Liver (tissue), 9 donors: ENCODE results near the gene OMD. TPM values are rescaled to one million over a fixed set of nuclear protein-coding genes. Genes with fewer than 3 reads are reported as not detected.

ENCODE experiments used
- DNase-seq: peaks from one replicate; pipeline ENCODE4 v3.0.0-alpha.2; 2017; ENCODE audit warnings: low spot score
- H3K27ac ChIP-seq, 2 donors: one replicate each; pipeline ENCODE4 v1.7.0; 2013; ENCODE audit warnings: inconsistent platforms in 2 of 2, low read length in 2 of 2, control low read depth in 1 of 2, low read depth in 1 of 2, mild to moderate bottlenecking in 1 of 2
- H3K27me3 ChIP-seq, 4 donors: one replicate each; pipeline versions ENCODE4 v1.6.1 to v1.7.0; 2013; ENCODE audit warnings: low read length in 3 of 4, inconsistent platforms in 1 of 4, mild to moderate bottlenecking in 1 of 4, moderate library complexity in 1 of 4; ENCODE audit not compliant: control insufficient read depth in 4 of 4, insufficient read depth in 4 of 4
- H3K36me3 ChIP-seq, 4 donors: one replicate each; pipeline versions ENCODE4 v1.6.1 to v1.7.0; 2013; ENCODE audit warnings: low read length in 3 of 4, mild to moderate bottlenecking in 3 of 4, low read depth in 1 of 4, moderate library complexity in 1 of 4; ENCODE audit not compliant: control insufficient read depth in 4 of 4, insufficient read depth in 3 of 4
- H3K4me1 ChIP-seq, 4 donors: one replicate each; pipeline versions ENCODE4 v1.6.1 to v1.7.0; 2013; ENCODE audit warnings: low read length in 3 of 4, mild to moderate bottlenecking in 3 of 4, moderate library complexity in 1 of 4; ENCODE audit not compliant: control insufficient read depth in 4 of 4, insufficient read depth in 4 of 4
- H3K4me3 ChIP-seq, 3 donors: one replicate each; pipeline versions ENCODE4 v1.6.1 to v1.7.0; 2013; ENCODE audit warnings: low read length in 3 of 3, control low read depth in 1 of 3, low read depth in 1 of 3, mild to moderate bottlenecking in 1 of 3
- H3K9ac ChIP-seq, 2 donors: one replicate each; pipeline ENCODE4 v1.7.0; 2013; ENCODE audit warnings: low read length in 2 of 2, mild to moderate bottlenecking in 2 of 2, moderate library complexity in 2 of 2, control low read depth in 1 of 2, low read depth in 1 of 2
- H3K9me3 ChIP-seq, 4 donors: one replicate each; pipeline versions ENCODE4 v1.6.1 to v1.7.0; 2013; ENCODE audit warnings: low read length in 3 of 4; ENCODE audit not compliant: control insufficient read depth in 4 of 4
- EGR1 ChIP-seq, 2 donors: IDR thresholded peaks; 2 replicates each; pipeline ENCODE4 v1.6.1; 2016 to 2018; ENCODE audit warnings: antibody characterized with exemption in 2 of 2, low read depth in 2 of 2
- FOXA1 ChIP-seq: IDR thresholded peaks from 2 replicates; pipeline ENCODE4 v1.6.1; 2016; ENCODE audit warnings: antibody characterized with exemption
- GABPA ChIP-seq, 2 donors: IDR thresholded peaks in 1 of 2; conservative IDR thresholded peaks in 1 of 2; 2 replicates each; pipeline ENCODE4 v1.6.1; 2016; ENCODE audit warnings: antibody characterized with exemption in 2 of 2, mild to moderate bottlenecking in 1 of 2, moderate library complexity in 1 of 2
- HNF4A ChIP-seq, 2 donors: conservative IDR thresholded peaks; 2 replicates each; pipeline ENCODE4 v1.6.1; 2016; ENCODE audit warnings: antibody characterized with exemption in 2 of 2, mild to moderate bottlenecking in 2 of 2
- HNF4G ChIP-seq: IDR thresholded peaks from 2 replicates; pipeline ENCODE4 v1.6.1; 2016; ENCODE audit warnings: antibody characterized with exemption
- JUND ChIP-seq, 2 donors: IDR thresholded peaks; 2 replicates each; pipeline ENCODE4 v1.6.1; 2016; ENCODE audit warnings: antibody characterized with exemption in 2 of 2
- RAD21 ChIP-seq, 2 donors: IDR thresholded peaks; 2 replicates each; pipeline ENCODE4 v1.6.1; 2016; ENCODE audit warnings: antibody characterized with exemption in 2 of 2, mild to moderate bottlenecking in 2 of 2
- SP1 ChIP-seq: IDR thresholded peaks from 2 replicates; pipeline ENCODE4 v1.6.1; 2018; ENCODE audit warnings: antibody characterized with exemption, mild to moderate bottlenecking
- WGBS: extraction: QIAGEN DNeasy Blood & Tissue Kit; methylation state at CpG from one replicate; pipeline ENCODE4 v1.1.7; 2013; 5-methylcytosine and 5-hydroxymethylcytosine counted together
- polyA plus RNA-seq, 2 donors: library from polyadenylated mRNA; stranded (reverse) in 1 of 2; unstranded in 1 of 2; fragments of 200-250 nt in 1 of 2; fragments of >200 nt in 1 of 2; fragmentation: Nextera tagmentation in 1 of 2; extraction: Ambion mirVana in 1 of 2; gene quantifications; one replicate each; pipeline versions ENCODE4 v1.2.1 to v1.2.3, GENCODE V29; 2013 to 2015
- total RNA-seq, 2 donors: library from RNA; depleted of rRNA; stranded (reverse); fragments of >200 nt; gene quantifications; one replicate each; pipeline ENCODE4 v1.2.3, GENCODE V29; 2014
- TF ChIP-seq, protein P1 (sequence below): IDR thresholded peaks from 2 replicates; pipeline ENCODE4 v1.6.1; 2016; ENCODE audit warnings: antibody characterized with exemption, mild to moderate bottlenecking
- donor health status: healthy.
- donor health status: healthy.
- donor health status: healthy.
- donor health status: healthy.
- donor health status: healthy.

OMD gene
- total and polyA plus RNA-seq, 4 donors: 0.28 to 0.75 (median 0.52) TPM; not detected in 1

DNA sequence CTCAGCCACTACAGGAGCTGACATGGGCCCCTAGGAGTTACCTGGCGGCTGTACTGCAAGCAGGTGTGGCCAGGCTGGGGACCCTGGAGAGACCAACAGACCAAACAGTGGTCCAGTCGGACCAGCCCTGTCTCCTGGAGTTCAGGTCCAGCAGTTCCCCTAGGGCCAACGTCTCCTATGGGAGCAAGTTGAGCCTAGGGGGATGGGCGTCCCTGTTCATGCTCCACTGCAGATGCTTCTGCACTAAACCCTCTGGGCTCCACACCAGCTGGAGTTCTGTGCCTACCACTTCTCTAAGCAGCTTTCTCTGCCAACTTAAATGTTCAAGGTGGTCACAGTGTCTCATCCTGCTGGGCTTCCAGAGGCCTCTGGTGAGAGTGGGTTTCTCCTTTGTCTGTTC, 20.6 kb upstream of the OMD start:
- TF ChIP-seq RAD21 (IDR thresholded peaks at IDR 0.05) (no peak), SP1 (no peak), JUND (IDR thresholded peaks at IDR 0.05) (no peak), HNF4A (conservative IDR thresholded peaks at IDR 0.05) (no peak), EGR1 (IDR thresholded peaks at IDR 0.05; ENCODE audit: low read depth in 2 of 2) (no peak), GABPA (IDR thresholded peaks at IDR 0.05 in 1 of 2, conservative IDR thresholded peaks at IDR 0.05 in 1 of 2) (no peak), HNF4G (no peak)
- TF ChIP-seq, protein P1, sequence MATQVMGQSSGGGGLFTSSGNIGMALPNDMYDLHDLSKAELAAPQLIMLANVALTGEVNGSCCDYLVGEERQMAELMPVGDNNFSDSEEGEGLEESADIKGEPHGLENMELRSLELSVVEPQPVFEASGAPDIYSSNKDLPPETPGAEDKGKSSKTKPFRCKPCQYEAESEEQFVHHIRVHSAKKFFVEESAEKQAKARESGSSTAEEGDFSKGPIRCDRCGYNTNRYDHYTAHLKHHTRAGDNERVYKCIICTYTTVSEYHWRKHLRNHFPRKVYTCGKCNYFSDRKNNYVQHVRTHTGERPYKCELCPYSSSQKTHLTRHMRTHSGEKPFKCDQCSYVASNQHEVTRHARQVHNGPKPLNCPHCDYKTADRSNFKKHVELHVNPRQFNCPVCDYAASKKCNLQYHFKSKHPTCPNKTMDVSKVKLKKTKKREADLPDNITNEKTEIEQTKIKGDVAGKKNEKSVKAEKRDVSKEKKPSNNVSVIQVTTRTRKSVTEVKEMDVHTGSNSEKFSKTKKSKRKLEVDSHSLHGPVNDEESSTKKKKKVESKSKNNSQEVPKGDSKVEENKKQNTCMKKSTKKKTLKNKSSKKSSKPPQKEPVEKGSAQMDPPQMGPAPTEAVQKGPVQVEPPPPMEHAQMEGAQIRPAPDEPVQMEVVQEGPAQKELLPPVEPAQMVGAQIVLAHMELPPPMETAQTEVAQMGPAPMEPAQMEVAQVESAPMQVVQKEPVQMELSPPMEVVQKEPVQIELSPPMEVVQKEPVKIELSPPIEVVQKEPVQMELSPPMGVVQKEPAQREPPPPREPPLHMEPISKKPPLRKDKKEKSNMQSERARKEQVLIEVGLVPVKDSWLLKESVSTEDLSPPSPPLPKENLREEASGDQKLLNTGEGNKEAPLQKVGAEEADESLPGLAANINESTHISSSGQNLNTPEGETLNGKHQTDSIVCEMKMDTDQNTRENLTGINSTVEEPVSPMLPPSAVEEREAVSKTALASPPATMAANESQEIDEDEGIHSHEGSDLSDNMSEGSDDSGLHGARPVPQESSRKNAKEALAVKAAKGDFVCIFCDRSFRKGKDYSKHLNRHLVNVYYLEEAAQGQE: no peak
- no peak overlapping the region for H3K27ac ChIP-seq
- H3K9me3 ChIP-seq: no peaks in the 10 kb centered on the region
- no peaks in the 10 kb centered on the region for H3K27me3 ChIP-seq
- H3K36me3 ChIP-seq: no peaks in the 10 kb centered on the region
- H3K9ac ChIP-seq: no peak overlapping the region
- no peak overlapping the region for H3K4me3 ChIP-seq
- DNase-seq: no peak
- H3K4me1 ChIP-seq: no peaks in the 10 kb centered on the region
- WGBS: 89% methylated on average over 4 of the region's 4 CpGs

- no peak overlapping the region for H3K27ac ChIP-seq
- WGBS: 89% methylated on average over 6 of the region's 6 CpGs
- H3K4me1 ChIP-seq: no peaks in the 10 kb centered on the region
- H3K9ac ChIP-seq: no peak overlapping the region
- no peaks in the 10 kb centered on the region for H3K27me3 ChIP-seq
- TF ChIP-seq FOXA1: no peak
- no peaks in the 10 kb centered on the region for H3K9me3 ChIP-seq
- H3K4me3 ChIP-seq: no peak overlapping the region
- DNase-seq: no peak
- no peaks in the 10 kb centered on the region for H3K36me3 ChIP-seq
Observed at GRCh38 chr9:92440751-92441046, 16.4 kb upstream of the OMD start.

- H3K27me3 ChIP-seq: no peaks in the 10 kb centered on the region
- no peak overlapping the region for H3K27ac ChIP-seq
- no peaks in the 10 kb centered on the region for H3K9me3 ChIP-seq
- no peaks in the 10 kb centered on the region for H3K4me1 ChIP-seq
- H3K9ac ChIP-seq: no peak overlapping the region
- 91% methylated on average over 5 of the region's 5 CpGs for WGBS
- TF ChIP-seq JUND (IDR thresholded peaks at IDR 0.05): no peak
- no peaks in the 10 kb centered on the region for H3K36me3 ChIP-seq
- no peak overlapping the region for H3K4me3 ChIP-seq
- DNase-seq: no peak
Observed at GRCh38 chr9:92439921-92440750, 15.9 kb upstream of the OMD start.
